Measurements from ENCODE around the gene HMG20B.

HMG20B gene

GRCh38 chr19:3606690-3607289 is 34.0 kb downstream of the HMG20B start, which contains the start of gene TBXA2R:
TBXA2R (minus strand) TSS chr19:3606875; CDS start chr19:3600634, 6,241 bp downstream.
- Histone ChIP-seq H3K9me3 (ENCODE audit: control insufficient read depth, low read depth, low read length) (no peaks in the 10 kb centered on the region), H3K27ac (ENCODE audit: low read length) (no peak within 1 kb of the TSS), H3K4me3 (ENCODE audit: low read length) (peak within 1 kb of the TSS; percentile 51), H3K9ac (ENCODE audit: low read length) (no peak within 1 kb of the TSS), H3K27me3 (ENCODE audit: control insufficient read depth, insufficient read depth, low read length) (peaks cover 15% of the 10 kb centered on the region), H3K4me1 (ENCODE audit: control insufficient read depth, low read depth, low read length) (no peaks in the 10 kb centered on the region), H3K36me3 (ENCODE audit: control insufficient read depth, low read depth, low read length) (peaks cover 3% of the 10 kb centered on the region)

- peaks cover 6% of the 10 kb centered on the region for H3K36me3 ChIP-seq (ENCODE audit: control insufficient read depth, low read depth, low read length)
- no peak overlapping the region for H3K27ac ChIP-seq (ENCODE audit: low read length)
- peak overlapping the region; percentile 51 for H3K4me3 ChIP-seq (ENCODE audit: low read length)
These were observed 34.7 kb downstream of the HMG20B start for GRCh38 chr19:3607303-3608078.

GRCh38 chr19:3608079-3608641 is 35.4 kb downstream of the HMG20B start:
- peaks cover 6% of the 10 kb centered on the region for H3K36me3 ChIP-seq (ENCODE audit: control insufficient read depth, low read depth, low read length)
- H3K4me1 ChIP-seq (ENCODE audit: control insufficient read depth, low read depth, low read length): no peaks in the 10 kb centered on the region
- peaks cover 15% of the 10 kb centered on the region for H3K27me3 ChIP-seq (ENCODE audit: control insufficient read depth, insufficient read depth, low read length)
- no peaks in the 10 kb centered on the region for H3K9me3 ChIP-seq (ENCODE audit: control insufficient read depth, low read depth, low read length)
- H3K4me3 ChIP-seq (ENCODE audit: low read length): peak overlapping the region; percentile 51
- no peak overlapping the region for H3K27ac ChIP-seq (ENCODE audit: low read length)
- no peak overlapping the region for H3K9ac ChIP-seq (ENCODE audit: low read length)

More at GRCh38 chr19:3607303-3608078, 34.7 kb downstream of the HMG20B start:
- Histone ChIP-seq H3K4me1 (ENCODE audit: control insufficient read depth, low read depth, low read length) (no peaks in the 10 kb centered on the region), H3K9ac (ENCODE audit: low read length) (no peak overlapping the region), H3K9me3 (ENCODE audit: control insufficient read depth, low read depth, low read length) (no peaks in the 10 kb centered on the region), H3K27me3 (ENCODE audit: control insufficient read depth, insufficient read depth, low read length) (peaks cover 15% of the 10 kb centered on the region)

- no peak overlapping the region for H3K4me3 ChIP-seq (ENCODE audit: low read length)
- H3K27me3 ChIP-seq (ENCODE audit: control insufficient read depth, insufficient read depth, low read length): peaks cover 15% of the 10 kb centered on the region
- no peak overlapping the region for H3K9ac ChIP-seq (ENCODE audit: low read length)
- no peak overlapping the region for H3K27ac ChIP-seq (ENCODE audit: low read length)
- H3K4me1 ChIP-seq (ENCODE audit: control insufficient read depth, low read depth, low read length): no peaks in the 10 kb centered on the region
- H3K36me3 ChIP-seq (ENCODE audit: control insufficient read depth, low read depth, low read length): peaks cover 6% of the 10 kb centered on the region
- no peaks in the 10 kb centered on the region for H3K9me3 ChIP-seq (ENCODE audit: control insufficient read depth, low read depth, low read length)
These were observed 36.1 kb downstream of the HMG20B start for GRCh38 chr19:3608750-3609322.

- Histone ChIP-seq H3K9me3 (ENCODE audit: control insufficient read depth, low read depth, low read length) (no peaks in the 10 kb centered on the region), H3K4me3 (ENCODE audit: low read length) (no peak overlapping the region), H3K9ac (ENCODE audit: low read length) (no peak overlapping the region), H3K4me1 (ENCODE audit: control insufficient read depth, low read depth, low read length) (no peaks in the 10 kb centered on the region), H3K27me3 (ENCODE audit: control insufficient read depth, insufficient read depth, low read length) (peaks cover 13% of the 10 kb centered on the region), H3K27ac (ENCODE audit: low read length) (no peak overlapping the region), H3K36me3 (ENCODE audit: control insufficient read depth, low read depth, low read length) (peaks cover 6% of the 10 kb centered on the region)
These were observed 37.3 kb downstream of the HMG20B start for GRCh38 chr19:3609779-3610719.

GRCh38 chr19:3610745-3611717 is 38.3 kb downstream of the HMG20B start:
- Histone ChIP-seq H3K9me3 (ENCODE audit: control insufficient read depth, low read depth, low read length) (no peaks in the 10 kb centered on the region), H3K4me3 (ENCODE audit: low read length) (no peak overlapping the region), H3K4me1 (ENCODE audit: control insufficient read depth, low read depth, low read length) (no peaks in the 10 kb centered on the region), H3K27ac (ENCODE audit: low read length) (no peak overlapping the region), H3K36me3 (ENCODE audit: control insufficient read depth, low read depth, low read length) (peaks cover 6% of the 10 kb centered on the region), H3K9ac (ENCODE audit: low read length) (no peak overlapping the region), H3K27me3 (ENCODE audit: control insufficient read depth, insufficient read depth, low read length) (peaks cover 4% of the 10 kb centered on the region)

- H3K4me1 ChIP-seq (ENCODE audit: control insufficient read depth, low read depth, low read length): no peaks in the 10 kb centered on the region
- peaks cover 6% of the 10 kb centered on the region for H3K36me3 ChIP-seq (ENCODE audit: control insufficient read depth, low read depth, low read length)
These were observed 39.1 kb downstream of the HMG20B start for GRCh38 chr19:3611841-3612240.

GRCh38 chr19:3612330-3612729 is 39.6 kb downstream of the HMG20B start:
- Histone ChIP-seq H3K27me3 (ENCODE audit: control insufficient read depth, insufficient read depth, low read length) (no peaks in the 10 kb centered on the region), H3K4me1 (ENCODE audit: control insufficient read depth, low read depth, low read length) (no peaks in the 10 kb centered on the region), H3K36me3 (ENCODE audit: control insufficient read depth, low read depth, low read length) (peaks cover 6% of the 10 kb centered on the region), H3K27ac (ENCODE audit: low read length) (no peak overlapping the region), H3K4me3 (ENCODE audit: low read length) (no peak overlapping the region), H3K9ac (ENCODE audit: low read length) (no peak overlapping the region), H3K9me3 (ENCODE audit: control insufficient read depth, low read depth, low read length) (no peaks in the 10 kb centered on the region)

More at GRCh38 chr19:3611841-3612240, 39.1 kb downstream of the HMG20B start:
- Histone ChIP-seq H3K4me3 (ENCODE audit: low read length) (no peak overlapping the region), H3K27me3 (ENCODE audit: control insufficient read depth, insufficient read depth, low read length) (no peaks in the 10 kb centered on the region), H3K9me3 (ENCODE audit: control insufficient read depth, low read depth, low read length) (no peaks in the 10 kb centered on the region), H3K9ac (ENCODE audit: low read length) (no peak overlapping the region), H3K27ac (ENCODE audit: low read length) (no peak overlapping the region)

- Histone ChIP-seq H3K4me3 (ENCODE audit: low read length) (no peak overlapping the region), H3K9me3 (ENCODE audit: control insufficient read depth, low read depth, low read length) (no peaks in the 10 kb centered on the region), H3K4me1 (ENCODE audit: control insufficient read depth, low read depth, low read length) (no peaks in the 10 kb centered on the region), H3K36me3 (ENCODE audit: control insufficient read depth, low read depth, low read length) (peaks cover 6% of the 10 kb centered on the region), H3K27me3 (ENCODE audit: control insufficient read depth, insufficient read depth, low read length) (no peaks in the 10 kb centered on the region), H3K27ac (ENCODE audit: low read length) (no peak overlapping the region), H3K9ac (ENCODE audit: low read length) (no peak overlapping the region)
These were observed 40.4 kb downstream of the HMG20B start for GRCh38 chr19:3612901-3613741.

Data from iPS-18a (cell line).